Measurements from ENCODE around the gene TERF2IP. TPM values are rescaled to one million over a fixed set of nuclear protein-coding genes. Genes with fewer than 3 reads are reported as not detected.

TERF2IP gene
- total and polyA plus RNA-seq, 2 donors (not counting 1 experiment from before 2014, with no cell fraction given) = 63.1 to 74.6 TPM

- ChIA-PET POLR2A (no interaction called here), CTCF (interaction anchor here (1.0 kb wide), 1 partner anchor 1495 kb away, joined by 3 read pairs; no protein-coding TSS in a partner anchor)
- no peaks in the 10 kb centered on the region for H3K27me3 Mint-ChIP-seq
- no peaks in the 10 kb centered on the region for H3K9me3 Mint-ChIP-seq (ENCODE audit: insufficient read depth)
- Histone ChIP-seq H3K36me3 (replicated peaks in 1 of 2; ENCODE audit: control extremely low read depth in 1 of 2, control insufficient read depth in 1 of 2, extremely low read depth in 1 of 2, insufficient read depth in 2 of 2, low read length in 1 of 2) (no peaks in the 10 kb centered on the region), H3K9me3 (ENCODE audit: control extremely low read depth in 1 of 3, control insufficient read depth in 2 of 3, insufficient read depth in 1 of 3, low read length in 2 of 3) (no peaks in the 10 kb centered on the region), H3K79me2 (ENCODE audit: control insufficient read depth, insufficient read depth, low read length) (no peaks in the 10 kb centered on the region), H3K9ac (ENCODE audit: low read length) (no peak within 1 kb of the TSS), H3K4me1 (ENCODE audit: control insufficient read depth in 2 of 2, insufficient read depth in 2 of 2, low read length in 2 of 2) (no peaks in the 10 kb centered on the region), H3K27me3 (replicated peaks in 1 of 4; ENCODE audit: control extremely low read depth in 1 of 4, control insufficient read depth in 3 of 4, insufficient read depth in 4 of 4, low read length in 3 of 4) (no peaks in the 10 kb centered on the region), H2AFZ (ENCODE audit: insufficient read depth, low read depth, low read length, poor library complexity, severe bottlenecking) (no peak within 1 kb of the TSS), H3K4me3 (ENCODE audit: control extremely low read depth in 1 of 5, extremely low read depth in 1 of 5, insufficient read depth in 1 of 5, low read depth in 2 of 5, low read length in 4 of 5) (no peak within 1 kb of the TSS), H3K27ac (ENCODE audit: low read length in 2 of 2) (no peak within 1 kb of the TSS), H3K4me2 (replicated peaks; ENCODE audit: low read depth, low read length, poor library complexity, severe bottlenecking) (no peak within 1 kb of the TSS), H4K20me1 (ENCODE audit: control insufficient read depth, insufficient read depth, low read length, poor library complexity, severe bottlenecking) (no peaks in the 10 kb centered on the region)
- intact Hi-C loops (cut with micrococcal nuclease) = no loop called here
- H3K4me3 Mint-ChIP-seq = no peak within 1 kb of the TSS
- no peak within 1 kb of the TSS for H3K27ac Mint-ChIP-seq
- DNase-seq (no peak), ATAC-seq (ENCODE audit: low read depth) (no peak)
- TF ChIP-seq CTCF (IDR thresholded peaks at IDR 0.05) (no peak), EZH2 (IDR thresholded peaks at IDR 0.05; ENCODE audit: borderline replicate concordance, insufficient read depth, low read depth, low read length, poor library complexity, severe bottlenecking) (no peak)
- H3K4me1 Mint-ChIP-seq = no peaks in the 10 kb centered on the region
- WGBS (ENCODE audit: insufficient coverage) = no CpG with 5 or more reads among the region's 4 CpGs
Observed at GRCh38 chr16:75676909-75677308, 29.3 kb downstream of the TERF2IP start, which contains the start of gene CPHXL2. CPHXL2 (minus strand) TSS chr16:75677009; CDS start chr16:75676999, 10 bp downstream.

- ChIA-PET POLR2A (no interaction called here), CTCF (no interaction called here)
- H3K36me3 ChIP-seq (replicated peaks in 1 of 2; ENCODE audit: control extremely low read depth in 1 of 2, control insufficient read depth in 1 of 2, extremely low read depth in 1 of 2, insufficient read depth in 2 of 2, low read length in 1 of 2) = no peaks in the 10 kb centered on the region
- intact Hi-C loops (cut with micrococcal nuclease) = no loop called here
- no peaks in the 10 kb centered on the region for H3K4me1 ChIP-seq (ENCODE audit: control insufficient read depth in 2 of 2, insufficient read depth in 2 of 2, low read length in 2 of 2)
- no peak overlapping the region for H3K9ac ChIP-seq (ENCODE audit: low read length)
- no peaks in the 10 kb centered on the region for H3K4me1 Mint-ChIP-seq
- TF ChIP-seq CTCF (IDR thresholded peaks at IDR 0.05) (no peak), EZH2 (IDR thresholded peaks at IDR 0.05; ENCODE audit: borderline replicate concordance, insufficient read depth, low read depth, low read length, poor library complexity, severe bottlenecking) (no peak)
- H3K79me2 ChIP-seq (ENCODE audit: control insufficient read depth, insufficient read depth, low read length) = no peaks in the 10 kb centered on the region
- no peak overlapping the region for H3K4me3 Mint-ChIP-seq
- no peaks in the 10 kb centered on the region for H3K27me3 Mint-ChIP-seq
- H3K9me3 Mint-ChIP-seq (ENCODE audit: insufficient read depth) = no peaks in the 10 kb centered on the region
- no peak overlapping the region for H2AFZ ChIP-seq (ENCODE audit: insufficient read depth, low read depth, low read length, poor library complexity, severe bottlenecking)
- no peaks in the 10 kb centered on the region for H3K9me3 ChIP-seq (ENCODE audit: control extremely low read depth in 1 of 3, control insufficient read depth in 2 of 3, insufficient read depth in 1 of 3, low read length in 2 of 3)
- H4K20me1 ChIP-seq (ENCODE audit: control insufficient read depth, insufficient read depth, low read length, poor library complexity, severe bottlenecking) = no peaks in the 10 kb centered on the region
- H3K27me3 ChIP-seq (replicated peaks in 1 of 4; ENCODE audit: control extremely low read depth in 1 of 4, control insufficient read depth in 3 of 4, insufficient read depth in 4 of 4, low read length in 3 of 4) = no peaks in the 10 kb centered on the region
- no peak overlapping the region for H3K4me3 ChIP-seq (ENCODE audit: control extremely low read depth in 1 of 5, extremely low read depth in 1 of 5, insufficient read depth in 1 of 5, low read depth in 2 of 5, low read length in 4 of 5)
- H3K27ac Mint-ChIP-seq = no peak overlapping the region
- ATAC-seq (ENCODE audit: low read depth) (no peak), DNase-seq (no peak)
- no peak overlapping the region for H3K27ac ChIP-seq (ENCODE audit: low read length in 2 of 2)
- 100% methylated on average over 5 of the region's 5 CpGs for WGBS (ENCODE audit: insufficient coverage)
- H3K4me2 ChIP-seq (replicated peaks; ENCODE audit: low read depth, low read length, poor library complexity, severe bottlenecking) = no peak overlapping the region
Observed at GRCh38 chr16:75679366-75679765, 31.8 kb downstream of the TERF2IP start.
